NCI-H510A treated with DMSO at 0.1 percent for 48 hours (cell line): ENCODE measurements around the gene METRN.
"Not testable (repeated sequence)": the region's sequence is repeated elsewhere in the genome, so short reads cannot be mapped to it uniquely, and the experiment has no call there.

ENCODE experiments used
- DNase-seq: peaks from one replicate; lab custom pipeline; 2025; lab: John Stamatoyannopoulos, UW

METRN gene

DNA sequence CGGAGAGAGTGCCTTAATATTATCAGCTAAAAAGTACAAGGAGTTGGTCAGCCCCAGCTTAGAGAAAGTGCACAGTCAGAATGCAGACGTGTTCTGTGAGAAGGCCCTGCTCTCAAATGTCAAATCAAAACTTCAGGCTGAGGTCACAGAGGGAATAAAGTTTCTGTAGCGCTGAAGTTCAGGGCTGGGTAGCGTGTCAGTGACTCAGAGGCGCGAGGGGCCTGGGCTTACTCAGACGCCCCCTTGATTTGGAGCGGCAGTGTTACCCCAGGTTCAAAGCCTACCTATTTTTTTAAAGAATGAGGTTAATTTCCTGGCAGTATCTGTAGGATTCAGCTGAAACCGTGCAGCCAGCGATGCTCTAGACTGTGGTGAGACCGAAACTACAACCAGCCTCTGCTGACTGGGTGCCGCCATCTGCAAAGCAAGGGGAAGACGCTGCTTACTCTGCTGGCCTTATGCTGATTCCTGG lies 21.1 kb downstream of the METRN start:
- DNase-seq: no peak

DNA sequence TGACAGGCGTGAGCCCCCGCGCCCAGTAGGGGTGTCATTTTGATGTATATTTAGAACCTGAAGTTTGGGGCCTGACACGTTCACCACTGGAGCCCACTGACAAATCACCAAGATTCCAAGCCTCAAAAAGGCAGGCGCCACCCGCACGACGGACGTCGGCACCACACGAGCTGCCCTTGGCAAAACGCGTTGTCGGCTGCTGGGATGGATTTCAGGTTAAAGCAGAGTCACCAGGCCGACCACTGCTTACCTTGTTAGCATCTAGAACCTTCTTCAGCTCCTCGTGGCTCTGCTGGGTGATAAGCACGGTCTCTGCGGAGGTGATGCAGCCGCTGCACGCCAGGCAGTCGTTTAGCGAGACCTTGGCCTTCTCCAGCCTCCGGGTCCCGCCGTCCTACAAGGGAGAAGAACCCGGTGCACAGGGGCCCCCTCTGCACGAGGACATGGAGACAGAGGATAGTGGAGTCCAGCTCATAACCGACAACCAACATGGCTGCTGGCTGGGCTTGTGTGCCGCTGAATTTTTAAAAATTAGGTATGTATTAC lies 22.1 kb downstream of the METRN start:
- no peak for DNase-seq

DNA sequence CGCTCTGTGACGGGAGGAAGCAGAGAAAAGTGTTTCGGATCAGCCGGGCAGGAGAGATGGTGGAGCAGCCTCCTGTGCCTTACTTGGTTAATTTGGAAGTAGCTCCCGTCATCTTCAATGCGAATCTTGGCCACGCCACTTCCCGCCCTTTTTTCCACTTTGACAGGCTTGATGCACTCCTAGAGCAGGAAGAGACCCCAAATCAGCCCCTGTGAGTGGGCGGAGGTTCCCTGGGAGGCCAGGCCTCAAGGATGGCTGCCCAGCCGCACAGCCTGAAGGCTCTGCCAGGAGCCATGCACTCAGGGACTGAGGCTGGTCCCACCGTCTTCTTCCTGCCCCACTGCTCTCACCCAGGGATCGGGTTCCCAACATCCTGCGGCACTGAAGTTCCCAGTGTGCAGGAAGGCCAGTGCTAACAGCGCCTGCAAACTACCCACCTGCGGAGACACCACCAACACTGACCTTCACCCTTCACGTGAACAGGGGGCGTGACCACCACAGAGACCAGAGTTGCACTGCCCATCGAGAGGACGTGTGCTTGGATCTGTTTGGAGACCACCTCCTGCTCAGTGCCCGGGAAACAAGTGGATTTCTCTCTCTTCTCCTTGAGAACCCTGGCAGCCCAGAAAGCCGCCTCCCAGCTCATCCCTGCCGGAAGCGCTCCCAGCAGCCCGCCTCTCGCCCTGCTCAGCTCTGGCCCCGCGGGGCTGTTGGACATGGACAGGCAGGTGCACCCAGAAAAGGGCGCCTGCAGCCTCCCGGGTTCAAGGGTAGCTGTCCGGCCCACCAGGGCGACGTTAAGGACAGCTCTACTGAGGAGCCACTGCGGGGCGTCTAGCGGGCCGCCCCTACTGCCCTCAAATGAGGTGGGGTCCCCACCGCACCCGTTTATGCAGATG lies 24.9 kb downstream of the METRN start:
- no peak for DNase-seq

DNA sequence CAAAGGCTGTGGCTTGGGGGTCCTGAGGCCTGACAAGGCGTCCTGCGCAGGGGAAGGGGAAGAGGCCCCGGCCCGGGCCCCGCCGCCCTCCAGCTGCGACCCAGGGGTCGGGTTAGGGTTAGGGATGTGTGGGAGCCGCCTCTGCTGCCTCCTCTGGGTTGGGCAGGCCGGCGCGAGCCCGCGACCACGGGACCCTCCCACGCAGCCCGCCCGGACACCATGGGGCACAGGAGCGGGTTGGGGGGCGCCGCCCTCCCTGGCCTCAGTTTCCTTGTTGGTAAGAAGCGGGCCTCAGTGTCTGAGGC lies 25.5 kb downstream of the METRN start:
- no peak for DNase-seq

DNA sequence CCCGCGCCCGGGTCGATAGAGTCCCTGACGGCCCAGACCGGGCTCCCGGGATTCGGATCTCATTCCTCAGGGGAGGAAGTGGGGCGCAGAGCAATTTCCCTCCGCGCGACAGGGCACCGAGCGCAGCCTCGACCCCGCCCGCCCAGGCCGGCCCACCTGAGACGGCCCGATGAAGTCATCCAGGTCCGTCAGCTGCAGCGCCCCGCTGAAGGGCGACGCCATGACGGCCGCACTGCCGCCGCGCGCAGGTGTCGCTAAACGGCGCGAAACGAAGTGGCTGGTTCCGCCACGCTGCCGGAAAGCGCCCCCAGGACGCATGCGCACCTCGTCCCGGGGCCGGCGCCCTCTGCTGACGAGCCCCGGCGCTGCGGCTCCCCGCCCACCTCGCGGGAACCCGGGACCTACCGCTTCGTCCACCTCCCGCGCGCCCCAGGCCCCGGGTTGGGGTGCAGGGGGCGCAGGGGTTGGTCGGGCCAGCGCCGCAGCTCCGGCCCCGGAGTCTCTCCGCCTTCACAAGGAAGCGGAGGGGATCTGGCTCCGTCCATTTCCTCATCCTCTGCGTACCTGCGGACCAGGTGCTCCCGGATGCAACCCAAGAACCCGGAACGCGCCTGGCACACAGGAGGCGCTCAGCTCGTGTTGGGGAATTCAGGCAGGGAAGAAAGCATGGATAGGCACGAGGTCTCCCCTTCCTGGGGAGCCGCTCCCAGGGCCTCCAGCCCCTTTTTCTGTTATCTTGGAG lies 26.0 kb downstream of the METRN start, which contains the start of gene CIAO3:
TSS of gene CIAO3 (minus strand) at position 234 of the 742 bp plus-strand sequence. CDS start at position 222, 12 bp downstream.
- peak; percentile 45 for DNase-seq

DNA sequence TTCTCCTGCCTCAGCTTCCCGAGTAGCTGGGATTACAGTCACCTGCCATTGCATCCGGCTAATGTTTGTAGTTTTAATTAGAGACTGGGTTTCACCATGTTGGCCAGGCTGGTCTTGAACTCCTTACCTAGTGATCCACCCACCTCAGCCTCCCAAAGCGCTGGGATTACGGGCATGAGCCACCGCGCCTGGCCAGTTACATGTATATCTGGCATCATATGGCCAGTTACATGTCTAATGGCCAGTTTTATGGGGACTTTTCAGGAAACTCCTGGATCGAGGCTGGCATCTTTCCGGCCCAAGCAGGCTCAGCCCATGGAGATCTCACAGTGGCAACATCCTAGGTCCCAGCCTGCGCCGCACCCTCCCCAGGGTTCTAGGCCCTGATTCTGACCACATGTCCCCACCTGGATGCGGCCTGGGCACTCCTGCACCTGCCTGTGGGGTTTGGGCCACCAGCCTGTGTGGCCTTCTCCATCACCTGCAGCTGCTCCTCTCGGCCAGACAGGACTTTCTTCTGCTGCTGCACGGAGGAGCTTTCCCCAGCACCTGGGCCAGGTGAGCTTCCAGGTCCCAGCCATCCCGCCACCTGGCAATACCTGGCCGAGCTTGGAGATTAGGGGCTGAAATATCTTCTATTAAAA lies 27.2 kb downstream of the METRN start:
- DNase-seq: no peak

DNA sequence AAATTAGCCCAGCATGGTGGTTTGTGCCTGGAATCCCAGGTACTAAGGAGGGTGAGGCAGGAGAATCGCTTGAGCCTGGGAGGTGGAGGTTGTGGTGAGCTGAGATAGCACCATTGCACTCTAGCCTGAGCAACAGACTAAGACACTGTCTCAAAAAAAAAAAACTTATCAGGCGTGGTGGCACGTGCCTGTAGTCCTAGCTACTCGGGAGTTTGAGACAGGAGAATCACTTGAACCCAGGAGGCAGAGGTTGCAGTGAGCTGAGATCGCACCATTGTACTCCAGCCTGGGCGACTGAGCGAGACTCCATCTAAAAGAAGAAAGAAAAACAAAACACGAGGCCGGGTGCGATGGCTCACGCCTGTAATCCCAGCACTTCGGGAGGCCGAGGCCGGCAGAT lies 28.0 kb downstream of the METRN start:
- not testable (repeated sequence) for DNase-seq

DNA sequence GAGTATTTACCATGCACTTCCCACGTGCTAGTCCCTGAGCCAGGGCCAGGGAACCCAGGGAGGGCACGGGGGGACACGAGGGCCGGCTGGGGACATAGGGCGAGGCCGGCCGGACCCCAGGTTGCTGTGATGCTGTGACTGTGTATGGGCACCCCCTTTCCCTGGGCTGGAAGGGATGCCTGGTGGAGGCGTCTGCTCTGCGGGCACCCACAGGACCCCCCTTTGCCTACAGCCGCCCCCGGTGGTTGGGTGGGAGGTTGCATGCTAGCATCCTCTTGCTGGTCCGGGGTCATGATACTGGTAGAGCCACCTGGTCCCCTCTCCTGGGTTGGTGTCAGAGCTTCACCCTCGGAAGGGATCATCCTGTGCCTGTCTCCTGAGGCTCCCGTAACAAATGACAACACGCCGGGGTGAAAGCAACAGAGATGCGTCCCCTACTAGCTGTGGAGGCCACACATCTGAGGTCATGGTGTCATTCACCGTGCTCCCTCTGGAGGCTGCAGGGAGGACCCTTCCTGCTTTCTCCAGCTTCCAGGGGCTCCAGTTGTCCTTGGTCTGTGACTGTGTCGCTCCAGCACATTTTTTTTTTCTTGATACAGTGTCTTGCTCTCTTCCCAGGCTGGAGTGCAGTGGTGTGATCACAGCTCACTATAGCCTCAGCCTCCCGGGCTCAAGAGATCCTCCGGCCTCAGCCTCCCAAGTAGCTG lies 29.0 kb downstream of the METRN start:
- DNase-seq: no peak

DNA sequence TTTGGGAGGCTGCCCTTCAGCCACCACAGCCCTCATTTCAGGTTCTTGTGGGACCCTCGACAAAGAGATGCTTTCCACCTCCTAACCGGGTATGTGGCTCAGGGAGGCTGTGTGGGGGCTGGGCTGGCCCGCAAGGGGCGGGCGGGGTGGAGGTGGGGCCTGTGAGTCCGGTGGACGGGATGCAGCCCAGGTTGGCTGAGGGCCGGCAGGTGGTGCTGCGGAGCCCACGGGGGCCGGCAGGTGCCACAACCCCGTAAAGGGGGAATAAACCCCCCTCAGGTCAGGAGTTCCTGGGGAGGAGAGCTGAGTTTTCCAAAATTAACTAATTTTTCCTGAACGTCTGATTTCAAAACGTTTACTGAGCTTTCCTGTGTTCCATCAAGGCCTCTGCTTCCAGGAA lies 30.8 kb downstream of the METRN start:
- DNase-seq: peak; percentile 6

DNA sequence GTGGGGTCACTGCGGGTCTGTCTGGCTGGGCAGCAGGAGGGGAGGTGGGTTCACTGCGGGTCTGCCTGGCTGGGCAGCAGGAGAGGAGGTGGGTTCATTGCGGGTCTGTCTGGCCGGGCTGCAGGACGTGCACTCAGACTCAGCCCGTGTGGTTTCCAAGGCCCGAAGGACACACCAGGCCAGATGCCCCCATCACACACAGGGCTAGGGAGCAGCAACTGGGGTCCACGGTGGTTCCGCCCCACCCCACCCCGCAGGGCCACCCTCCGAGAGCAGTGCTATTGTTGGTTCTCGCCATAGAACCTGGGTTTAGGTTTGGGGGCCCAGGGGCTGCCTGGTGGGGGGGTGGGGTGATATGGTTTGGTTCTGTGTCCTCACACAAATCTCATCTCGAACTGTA lies 31.7 kb downstream of the METRN start:
- DNase-seq: no peak

DNA sequence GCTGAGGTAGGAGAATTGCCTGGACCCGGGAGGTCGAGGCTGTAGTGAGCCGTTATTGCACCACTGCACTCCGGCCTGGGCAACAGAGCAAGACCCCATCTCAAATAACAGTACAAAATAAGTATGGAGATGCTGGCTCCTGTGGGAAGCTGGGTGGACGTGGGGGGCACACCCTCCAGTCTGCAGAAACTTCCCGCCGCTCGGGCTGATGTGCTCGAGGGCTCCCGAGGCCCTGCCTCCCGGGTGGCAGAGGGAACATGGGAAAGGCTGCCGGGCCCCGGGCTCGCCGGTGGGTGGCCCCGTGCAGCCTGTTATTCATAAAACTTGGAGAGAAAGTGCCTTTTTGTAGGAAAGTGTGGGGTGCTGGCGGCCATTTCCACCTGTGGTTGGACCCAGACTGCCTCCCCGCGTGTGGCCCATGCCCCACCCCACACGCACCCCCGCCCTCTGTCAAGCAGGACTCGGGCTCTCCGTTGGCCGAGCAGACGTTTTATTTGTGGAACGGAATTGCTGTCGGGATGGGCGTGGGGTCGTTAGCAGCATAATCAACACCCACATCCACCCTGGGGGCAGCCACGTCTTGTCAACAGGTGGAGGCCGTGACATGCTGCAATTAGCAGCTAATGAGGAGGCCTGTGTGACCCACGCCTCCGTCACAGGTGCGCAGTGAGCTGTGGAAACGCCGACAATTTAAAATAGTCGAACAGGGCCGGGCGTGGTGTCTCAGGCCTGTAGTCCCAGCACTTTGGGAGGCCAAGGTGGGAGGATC lies 33.2 kb downstream of the METRN start:
- DNase-seq: no peak

DNA sequence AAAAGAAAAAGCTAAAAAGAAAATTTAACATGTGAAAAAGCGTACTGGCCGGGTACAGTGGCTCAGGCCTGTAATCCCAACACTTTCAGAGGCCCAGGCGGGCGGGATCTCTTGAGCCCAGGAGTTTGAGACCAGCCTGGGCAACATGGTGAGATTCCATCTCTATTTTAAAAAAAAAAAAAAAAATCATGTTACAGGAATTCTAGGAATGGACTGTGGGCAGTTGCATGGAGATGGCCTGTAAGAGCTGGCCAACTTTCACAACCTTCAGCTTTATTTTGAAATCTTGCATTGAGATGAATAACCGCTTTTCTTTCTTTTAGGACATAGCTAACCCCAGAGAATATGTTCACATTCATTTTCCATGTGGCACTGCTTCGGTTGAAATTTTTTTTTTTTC lies 34.1 kb downstream of the METRN start:
- DNase-seq: no peak

DNA sequence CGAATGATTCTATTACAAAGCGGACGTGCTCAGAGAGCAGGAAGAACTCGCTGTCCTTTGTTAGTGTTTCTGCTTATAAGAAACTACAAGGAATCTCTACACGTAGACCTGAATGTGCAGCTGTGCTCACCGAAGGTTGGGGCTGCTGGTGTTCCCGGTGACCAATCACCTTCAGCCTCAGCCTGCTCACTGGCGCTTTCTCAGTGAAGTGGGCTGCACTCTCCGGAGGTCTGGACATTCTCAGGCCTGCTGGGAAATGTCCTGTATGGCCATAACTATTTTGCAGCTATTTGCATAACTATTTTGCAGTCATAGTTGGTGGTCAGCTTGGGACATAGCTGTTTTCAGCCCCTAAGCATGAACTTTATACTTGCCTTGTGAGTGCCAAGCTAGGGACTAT lies 35.6 kb downstream of the METRN start:
- DNase-seq: no peak

DNA sequence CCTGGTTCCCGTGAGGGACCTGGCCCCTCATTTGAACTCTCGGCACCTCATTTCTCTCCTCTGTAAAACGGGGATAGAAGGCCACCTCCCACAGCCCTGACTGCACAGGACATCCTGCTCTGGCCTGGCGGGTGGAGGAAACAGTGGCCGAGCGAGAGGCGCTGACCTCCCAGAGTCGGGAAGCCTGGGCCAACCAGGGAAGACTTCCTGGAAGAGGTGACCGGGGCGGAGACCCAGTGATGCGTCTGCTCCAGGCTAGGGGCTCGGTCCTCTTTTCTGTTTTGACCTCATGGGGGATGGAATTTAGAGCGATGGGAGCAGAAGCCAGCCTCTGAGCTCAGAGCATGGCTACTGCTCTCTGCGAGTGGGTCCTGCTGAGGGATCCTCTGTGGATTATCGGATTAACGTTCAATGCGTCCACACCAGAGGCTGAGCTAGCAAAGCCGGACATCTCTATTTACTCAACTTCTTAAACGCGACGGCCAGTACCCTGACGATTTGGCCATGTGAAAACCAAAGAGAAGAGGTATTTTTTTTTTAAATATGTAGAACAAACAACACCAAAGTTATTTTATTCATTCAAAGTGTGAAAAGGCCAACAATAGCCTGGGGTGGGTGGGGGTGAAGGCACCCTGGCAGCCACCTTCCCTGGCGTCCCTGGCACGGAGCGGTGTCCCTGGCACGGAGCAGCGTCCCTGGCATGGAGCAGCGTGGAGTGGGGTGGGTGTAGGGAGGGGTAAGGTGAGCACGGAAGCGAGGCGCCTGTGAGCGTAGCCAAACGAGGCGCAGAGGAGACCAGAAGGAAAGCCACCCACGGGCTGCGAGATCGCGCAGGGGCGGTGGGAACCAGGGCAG lies 36.5 kb downstream of the METRN start:
- no peak for DNase-seq

DNA sequence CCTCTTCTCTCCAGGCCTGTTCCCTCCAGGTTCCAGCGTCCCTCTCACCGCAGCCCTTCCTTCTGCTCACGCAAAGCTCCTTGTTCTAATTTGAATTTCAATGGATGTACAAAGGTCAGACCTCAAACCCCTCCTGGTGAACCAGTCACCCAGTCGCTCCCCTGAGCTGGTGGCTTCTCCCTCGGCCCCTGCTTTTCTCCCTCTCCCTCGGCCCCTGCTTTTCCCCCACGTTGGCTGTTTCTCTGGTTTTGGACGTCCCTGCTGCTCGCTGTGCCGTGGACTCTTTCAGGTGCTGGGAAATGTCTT lies 37.0 kb downstream of the METRN start:
- no peak for DNase-seq

DNA sequence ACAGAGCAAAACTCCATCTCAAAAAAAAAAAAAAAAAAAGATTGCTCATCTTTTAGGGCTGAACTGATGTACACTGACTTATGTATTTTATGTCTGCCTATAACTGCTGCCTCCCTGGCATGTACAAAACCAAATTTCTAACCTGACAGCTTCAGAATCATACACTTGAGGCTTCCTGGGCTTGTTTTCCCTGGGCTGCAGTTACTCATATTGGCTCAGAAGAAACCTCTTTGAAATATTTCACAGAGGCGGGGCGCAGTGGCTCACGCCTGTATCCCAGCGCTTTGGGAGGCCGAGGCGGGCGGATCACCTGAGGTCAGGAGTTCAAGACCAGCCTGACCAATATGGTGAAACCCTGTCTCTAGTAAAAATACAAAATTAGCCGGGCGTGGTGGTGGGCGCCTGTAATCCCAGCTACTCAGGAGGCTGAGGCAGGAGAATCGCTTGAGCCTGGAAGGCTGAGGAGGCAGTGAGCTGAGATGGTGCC lies 39.2 kb downstream of the METRN start:
- not testable (repeated sequence) for DNase-seq

DNA sequence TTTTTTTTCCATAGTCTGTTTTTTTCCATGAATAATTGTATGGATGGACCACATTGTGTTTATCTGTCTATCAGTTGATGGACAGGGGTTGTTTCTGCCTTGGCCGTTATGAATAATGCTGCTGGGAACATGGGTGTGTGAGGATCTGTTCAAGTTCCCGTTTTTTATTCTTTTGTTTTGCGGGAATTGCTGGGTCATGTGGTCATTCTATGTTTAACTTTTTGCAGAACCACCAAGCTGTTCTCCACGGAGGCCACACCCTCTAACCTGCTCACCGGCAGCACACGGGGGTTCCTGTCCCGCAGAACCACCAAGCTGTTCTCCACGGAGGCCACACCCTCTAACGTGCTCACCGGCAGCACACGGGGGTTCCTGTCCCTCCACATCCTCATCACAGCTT lies 39.7 kb downstream of the METRN start:
- DNase-seq: no peak

DNA sequence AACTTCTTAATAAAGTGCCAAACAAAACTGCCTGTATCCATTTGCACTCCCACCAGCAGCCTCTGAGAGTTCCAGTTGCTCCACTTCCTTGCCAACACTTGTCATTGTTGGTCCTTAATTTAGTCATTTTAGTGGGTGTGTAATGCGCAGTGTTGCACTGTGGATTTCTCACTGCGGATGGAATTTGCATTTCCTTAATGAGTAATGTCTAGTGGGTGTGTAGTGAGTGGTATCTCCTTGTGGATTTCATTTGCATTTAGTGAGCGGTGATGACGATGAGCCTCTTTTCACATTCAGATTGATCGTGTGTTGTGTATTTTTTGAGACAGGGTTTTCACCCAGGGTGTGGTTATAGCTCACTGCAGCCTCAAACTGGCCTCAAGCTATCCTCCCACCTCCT lies 41.5 kb downstream of the METRN start:
- DNase-seq: no peak

DNA sequence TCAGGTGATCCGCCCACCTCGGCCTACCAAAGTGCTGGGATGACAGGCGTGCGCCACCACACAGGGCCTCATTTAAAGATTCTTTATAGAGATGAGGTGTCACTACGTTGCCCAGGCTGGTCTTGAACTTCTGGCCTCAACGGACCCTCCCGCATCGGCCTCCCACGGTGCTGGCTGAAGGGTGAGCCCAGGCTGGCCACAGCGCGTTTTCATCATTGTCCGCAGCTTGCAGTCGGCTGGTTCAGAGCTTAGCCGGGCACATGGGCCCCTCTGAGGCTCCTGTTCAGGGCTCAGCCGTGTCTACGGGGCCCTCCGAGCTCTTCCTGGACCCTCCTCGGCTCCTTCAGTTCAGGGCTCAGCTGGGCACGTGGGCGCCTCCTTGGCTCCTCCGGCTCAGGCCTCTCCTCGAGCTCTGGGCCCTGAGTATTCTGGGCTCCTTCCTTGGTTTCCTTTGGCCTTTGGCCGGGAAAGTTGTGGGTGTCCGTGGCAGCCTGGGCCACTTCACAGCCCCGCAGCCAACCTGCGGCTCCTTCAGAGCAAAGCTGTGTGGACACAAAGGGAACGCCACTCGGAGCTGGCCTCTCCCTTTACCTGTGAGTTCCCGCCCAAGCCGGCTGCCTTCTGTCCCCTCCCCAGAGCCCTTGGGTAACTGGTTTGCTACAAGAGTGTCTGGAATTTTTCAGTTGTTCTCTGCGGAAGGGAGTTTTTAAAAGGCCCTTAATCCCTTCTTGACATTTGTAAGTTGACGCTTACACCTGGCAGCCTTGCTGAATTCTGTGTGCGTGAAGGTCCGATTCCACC lies 44.4 kb downstream of the METRN start:
- DNase-seq: no peak
